Osteoblast (primary cell): ENCODE data around the gene ABCD2. TPM values are rescaled to one million over a fixed set of nuclear protein-coding genes. Genes with fewer than 3 reads are reported as not detected.

Source experiments
- DNase-seq: peaks from one replicate; pipeline ENCODE4 v3.0.0; 2011; ENCODE audit warnings: low spot score, mixed read lengths; ENCODE audit not compliant: insufficient read length; ENCODE audit errors: missing footprints
- H2AFZ ChIP-seq: 2 replicates; pipeline ENCODE4 v1.6.0; 2011; ENCODE audit warnings: mild to moderate bottlenecking, low read length
- H3K27ac ChIP-seq: 2 replicates; pipeline ENCODE4 v1.5.1; 2011; ENCODE audit warnings: mild to moderate bottlenecking, low read depth, low read length, moderate library complexity
- H3K27me3 ChIP-seq: 2 replicates; pipeline ENCODE4 v1.6.0; 2012; ENCODE audit warnings: mild to moderate bottlenecking, control low read depth, inconsistent platforms, low read length, moderate library complexity; ENCODE audit not compliant: insufficient read depth
- H3K36me3 ChIP-seq: 2 replicates; pipeline ENCODE4 v1.5.1; 2011; ENCODE audit warnings: mild to moderate bottlenecking, low read length, control low read depth, moderate library complexity; ENCODE audit not compliant: insufficient read depth
- H3K4me1 ChIP-seq: 2 replicates; pipeline ENCODE4 v1.5.1; 2011; ENCODE audit warnings: mild to moderate bottlenecking, low read length, control low read depth, moderate library complexity; ENCODE audit not compliant: insufficient read depth
- H3K4me2 ChIP-seq: 2 replicates; pipeline ENCODE4 v1.6.0; 2011; ENCODE audit warnings: mild to moderate bottlenecking, low read length; ENCODE audit not compliant: insufficient read depth
- H3K4me3 ChIP-seq: fragments of 200-600 bp; sonication (generic); 3 replicates; pipeline ENCODE4 v1.5.1; 2012; ENCODE audit warnings: mild to moderate bottlenecking, low read length, inconsistent platforms; ENCODE audit not compliant: insufficient read depth
- H3K79me2 ChIP-seq: 2 replicates; pipeline ENCODE4 v1.6.0; 2012; ENCODE audit warnings: mild to moderate bottlenecking, low read length, control low read depth, inconsistent platforms; ENCODE audit not compliant: insufficient read depth
- H3K9me3 ChIP-seq: 2 replicates; pipeline ENCODE4 v1.5.1; 2011; ENCODE audit warnings: low read depth, low read length, control low read depth
- H4K20me1 ChIP-seq: 2 replicates; pipeline ENCODE4 v1.6.0; 2012; ENCODE audit warnings: mild to moderate bottlenecking, low read length, control low read depth; ENCODE audit not compliant: insufficient read depth
- total RNA-seq: library from RNA; depleted of rRNA; stranded (reverse); fragments of >200 nt; gene quantifications from 2 replicates; pipeline ENCODE4 v1.2.3, GENCODE V29; 2012
- TF ChIP-seq, protein P1 (sequence below): IDR thresholded peaks from 2 replicates; pipeline ENCODE4 v1.5.1; 2011; ENCODE audit warnings: mild to moderate bottlenecking, low read depth, low read length, moderate library complexity; ENCODE audit errors: extremely low read depth

Gene ABCD2
- total RNA-seq, 1 donor: under 0.01 TPM

- H3K79me2 ChIP-seq: no peaks in the 10 kb centered on the region
- H3K4me1 ChIP-seq: no peaks in the 10 kb centered on the region
- H4K20me1 ChIP-seq: no peaks in the 10 kb centered on the region
- H3K36me3 ChIP-seq: no peaks in the 10 kb centered on the region
- TF ChIP-seq, protein P1, sequence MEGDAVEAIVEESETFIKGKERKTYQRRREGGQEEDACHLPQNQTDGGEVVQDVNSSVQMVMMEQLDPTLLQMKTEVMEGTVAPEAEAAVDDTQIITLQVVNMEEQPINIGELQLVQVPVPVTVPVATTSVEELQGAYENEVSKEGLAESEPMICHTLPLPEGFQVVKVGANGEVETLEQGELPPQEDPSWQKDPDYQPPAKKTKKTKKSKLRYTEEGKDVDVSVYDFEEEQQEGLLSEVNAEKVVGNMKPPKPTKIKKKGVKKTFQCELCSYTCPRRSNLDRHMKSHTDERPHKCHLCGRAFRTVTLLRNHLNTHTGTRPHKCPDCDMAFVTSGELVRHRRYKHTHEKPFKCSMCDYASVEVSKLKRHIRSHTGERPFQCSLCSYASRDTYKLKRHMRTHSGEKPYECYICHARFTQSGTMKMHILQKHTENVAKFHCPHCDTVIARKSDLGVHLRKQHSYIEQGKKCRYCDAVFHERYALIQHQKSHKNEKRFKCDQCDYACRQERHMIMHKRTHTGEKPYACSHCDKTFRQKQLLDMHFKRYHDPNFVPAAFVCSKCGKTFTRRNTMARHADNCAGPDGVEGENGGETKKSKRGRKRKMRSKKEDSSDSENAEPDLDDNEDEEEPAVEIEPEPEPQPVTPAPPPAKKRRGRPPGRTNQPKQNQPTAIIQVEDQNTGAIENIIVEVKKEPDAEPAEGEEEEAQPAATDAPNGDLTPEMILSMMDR: no peak
- H3K4me2 ChIP-seq: no peak overlapping the region
- DNase-seq: no peak
- no peak overlapping the region for H2AFZ ChIP-seq
- no peak overlapping the region for H3K27ac ChIP-seq
- no peak overlapping the region for H3K4me3 ChIP-seq
- no peaks in the 10 kb centered on the region for H3K27me3 ChIP-seq
- no peaks in the 10 kb centered on the region for H3K9me3 ChIP-seq
Measured at GRCh38 chr12:39586816-39587215, 32.8 kb downstream of the ABCD2 start.

GRCh38 chr12:39581592-39581991 is 38.0 kb downstream of the ABCD2 start:
- H3K4me3 ChIP-seq: no peak overlapping the region
- no peaks in the 10 kb centered on the region for H3K4me1 ChIP-seq
- no peak overlapping the region for H3K27ac ChIP-seq
- no peak for DNase-seq
- H3K9me3 ChIP-seq: no peaks in the 10 kb centered on the region
- no peaks in the 10 kb centered on the region for H3K79me2 ChIP-seq
- TF ChIP-seq, protein P1: no peak
- H4K20me1 ChIP-seq: no peaks in the 10 kb centered on the region
- no peak overlapping the region for H2AFZ ChIP-seq
- no peaks in the 10 kb centered on the region for H3K27me3 ChIP-seq
- H3K36me3 ChIP-seq: no peaks in the 10 kb centered on the region
- H3K4me2 ChIP-seq: no peak overlapping the region

- TF ChIP-seq, protein P1: no peak
- Histone ChIP-seq H3K36me3 (no peaks in the 10 kb centered on the region), H2AFZ (no peak overlapping the region), H3K4me2 (no peak overlapping the region), H3K4me3 (no peak overlapping the region), H3K27ac (no peak overlapping the region), H3K27me3 (no peaks in the 10 kb centered on the region), H3K79me2 (no peaks in the 10 kb centered on the region), H3K9me3 (no peaks in the 10 kb centered on the region), H4K20me1 (no peaks in the 10 kb centered on the region), H3K4me1 (no peaks in the 10 kb centered on the region)
- no peak for DNase-seq
Measured at GRCh38 chr12:39575498-39575875, 44.1 kb downstream of the ABCD2 start.

DNA sequence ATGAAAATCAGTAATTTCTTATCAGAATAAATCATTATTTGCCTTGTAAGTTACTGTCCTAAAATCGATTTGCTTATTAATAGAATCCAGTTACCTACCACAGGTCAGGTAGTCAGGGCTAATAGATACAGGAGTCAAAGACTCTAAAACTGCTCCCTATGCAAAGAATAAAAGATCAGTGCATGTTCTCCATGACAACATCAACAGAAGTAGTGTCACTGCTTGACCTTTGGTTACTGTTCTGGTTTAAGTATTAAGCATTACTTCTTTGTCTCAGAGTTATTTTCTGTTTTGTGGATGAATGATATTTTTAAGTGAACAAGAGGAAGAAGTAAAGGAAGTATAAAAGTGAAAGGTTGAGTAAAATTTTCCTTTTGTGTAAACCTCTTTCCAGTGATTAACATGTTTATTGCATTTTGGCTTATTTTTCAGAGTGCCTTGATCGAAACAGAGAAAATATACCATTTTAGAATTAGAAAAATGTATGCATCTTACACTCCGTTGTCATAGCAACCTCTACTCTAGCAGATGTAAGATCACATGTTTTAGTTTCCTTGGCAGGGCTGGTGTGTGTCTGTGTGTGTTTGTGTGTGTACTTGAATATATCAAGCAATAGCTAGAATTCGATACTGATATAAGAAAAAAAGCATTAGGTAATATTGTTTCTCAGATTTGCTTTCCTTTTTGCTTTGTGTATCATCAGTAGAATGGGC is 44.7 kb downstream of the ABCD2 start:
- Histone ChIP-seq H3K4me1 (no peaks in the 10 kb centered on the region), H3K79me2 (no peaks in the 10 kb centered on the region), H4K20me1 (no peaks in the 10 kb centered on the region), H3K36me3 (no peaks in the 10 kb centered on the region), H3K9me3 (no peaks in the 10 kb centered on the region), H2AFZ (no peak overlapping the region), H3K4me3 (no peak overlapping the region), H3K27ac (no peak overlapping the region), H3K27me3 (no peaks in the 10 kb centered on the region), H3K4me2 (no peak overlapping the region)
- no peak for DNase-seq
- TF ChIP-seq, protein P1: no peak
